Natural killer cell treated with Interleukin-12 subunit alpha and Interleukin-12 subunit beta and Interleukin-15 and Interleukin-18, amount 100 ng/mL, for 72 hours (primary cell): ENCODE measurements around the gene CIDEC. TPM values are rescaled to one million over a fixed set of nuclear protein-coding genes. Genes with fewer than 3 reads are reported as not detected.
"Not testable (repeated sequence)": the region's sequence is repeated elsewhere in the genome, so short reads cannot be mapped to it uniquely, and the experiment has no call there.

ENCODE experiments used
- ATAC-seq, 2 donors: fragments of 150-1000 bp; cut with Tn5 transposase in 1 of 2; sonication (Bioruptor Pico), chemical (Tn5 transposase) in 1 of 2; 2 replicates each; pipeline ENCODE4 v1.10.0; 2021
- DNase-seq: peaks from one replicate; pipeline ENCODE4 v3.0.0; 2022; ENCODE audit warnings: low spot score
- H3K27ac Mint-ChIP-seq, 2 donors: 1 replicate in 1 of 2; 2 replicates in 1 of 2; pipeline ENCODE4 v1.8.0; 2022; ENCODE audit warnings: mixed read lengths in 2 of 2, mild to moderate bottlenecking in 1 of 2, moderate library complexity in 1 of 2
- H3K27me3 Mint-ChIP-seq, 2 donors: 1 replicate in 1 of 2; 2 replicates in 1 of 2; pipeline ENCODE4 v1.8.0; 2022; ENCODE audit warnings: mixed read lengths in 2 of 2
- H3K36me3 Mint-ChIP-seq: one replicate; pipeline ENCODE4 v1.8.0; 2022; ENCODE audit warnings: mixed read lengths
- H3K4me1 Mint-ChIP-seq, 2 donors: 1 replicate in 1 of 2; 2 replicates in 1 of 2; pipeline ENCODE4 v1.8.0; 2022; ENCODE audit warnings: low read depth in 2 of 2, mixed read lengths in 2 of 2, mild to moderate bottlenecking in 1 of 2
- H3K4me3 Mint-ChIP-seq: one replicate; pipeline ENCODE4 v1.8.0; 2022; ENCODE audit warnings: mixed read lengths
- H3K9me3 Mint-ChIP-seq: 2 replicates; pipeline ENCODE4 v1.8.0; 2022; ENCODE audit warnings: mixed read lengths
- total RNA-seq, 2 donors: library from RNA; stranded (reverse); gene quantifications; one replicate each; pipeline ENCODE4 v1.2.3, GENCODE V29; 2022

The CIDEC gene
- total RNA-seq, 2 donors from 2014 or later, result not detected

GRCh38 chr3:9896755-9897407, 16.8 kb upstream of the CIDEC start:
- Mint-ChIP-seq H3K36me3 (peaks cover 23% of the 10 kb centered on the region), H3K27ac (peak overlapping the region in 1 of 2 donors; percentile 45), H3K4me1 (peaks cover 31 to 34% of the 10 kb centered on the region in 2 donors)
- not testable (repeated sequence) for H3K27me3 Mint-ChIP-seq, H3K9me3 Mint-ChIP-seq, ATAC-seq, H3K4me3 Mint-ChIP-seq, DNase-seq

DNA sequence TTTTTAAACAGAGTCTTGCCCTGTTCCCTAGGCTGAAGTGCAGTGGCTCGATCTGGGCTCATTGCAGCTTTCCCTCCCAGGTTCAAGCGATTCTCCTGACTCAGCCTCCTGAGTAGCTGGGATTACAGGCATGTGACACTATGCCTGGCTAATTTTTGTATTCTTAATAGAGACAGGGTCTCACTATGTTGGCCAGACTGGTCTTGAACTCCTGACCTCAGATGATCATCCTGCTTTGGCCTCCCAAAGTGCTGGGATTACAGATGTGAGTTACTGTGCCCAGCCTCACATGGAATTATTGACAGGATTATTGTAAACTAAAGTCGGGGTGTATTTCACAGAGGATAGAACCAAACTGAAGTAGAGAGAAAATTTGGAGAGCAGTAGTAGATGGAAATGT, 15.7 kb upstream of the CIDEC start:
- not testable (repeated sequence) for H3K27me3 Mint-ChIP-seq, H3K27ac Mint-ChIP-seq, ATAC-seq, H3K4me3 Mint-ChIP-seq, H3K9me3 Mint-ChIP-seq, DNase-seq
- H3K4me1 Mint-ChIP-seq, result peaks cover 34 to 39% of the 10 kb centered on the region in 2 donors
- H3K36me3 Mint-ChIP-seq, result peaks cover 23% of the 10 kb centered on the region

DNA sequence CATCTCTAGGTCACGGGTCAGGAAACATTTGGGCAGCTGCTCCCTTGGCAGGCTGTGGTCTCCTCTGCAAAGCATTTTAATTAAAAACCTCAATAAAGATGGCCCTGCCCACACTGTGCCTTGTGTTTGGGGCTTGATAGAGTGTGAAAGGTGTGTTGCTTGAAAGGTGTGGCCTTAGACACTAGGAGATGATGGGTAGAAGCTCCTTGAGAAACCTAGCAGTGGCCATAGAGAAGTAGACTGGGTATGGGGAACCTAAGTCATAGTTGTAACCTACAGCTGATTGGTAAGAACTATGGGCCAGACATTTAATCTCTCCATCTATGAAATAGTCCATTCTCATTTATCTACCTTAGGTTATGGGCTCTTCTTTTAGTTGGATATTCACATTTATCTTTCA, 13.7 kb upstream of the CIDEC start:
- Mint-ChIP-seq H3K27ac (peak overlapping the region; percentile 74 to 76), H3K9me3 (no peaks in the 10 kb centered on the region), H3K36me3 (peaks cover 23% of the 10 kb centered on the region), H3K27me3 (no peaks in the 10 kb centered on the region), H3K4me1 (peaks cover 38 to 39% of the 10 kb centered on the region in 2 donors), H3K4me3 (no peak overlapping the region)
- no peak for DNase-seq
- no peak for ATAC-seq

DNA sequence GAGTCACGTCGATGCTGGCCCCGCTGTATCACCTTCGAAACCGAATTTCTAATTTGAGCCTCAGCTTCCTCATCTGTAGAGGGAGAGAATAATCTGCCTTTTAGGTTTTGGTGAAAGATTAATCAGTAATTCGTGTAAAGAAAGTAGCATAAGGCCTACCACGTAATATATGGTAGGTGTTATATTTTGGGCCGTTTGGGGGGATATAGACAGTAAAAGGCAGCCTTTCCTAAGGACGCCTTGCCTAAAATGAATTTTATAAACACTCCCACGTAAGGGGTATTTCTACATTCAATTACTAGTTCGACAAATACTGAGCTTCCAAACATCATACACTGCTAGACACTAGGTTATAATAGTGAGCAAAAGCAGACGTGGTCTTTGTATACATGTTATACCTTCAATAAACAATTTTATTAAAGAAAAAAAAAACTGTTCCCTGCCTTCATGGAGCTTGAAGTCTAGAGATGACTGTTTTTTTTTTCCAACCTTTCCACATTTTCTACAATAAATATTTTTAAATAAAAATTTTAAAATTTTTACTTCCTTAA, 11.1 kb upstream of the CIDEC start:
- Mint-ChIP-seq H3K27ac (peak overlapping the region; percentile 95), H3K9me3 (no peaks in the 10 kb centered on the region), H3K27me3 (no peaks in the 10 kb centered on the region), H3K4me1 (peaks cover 31 to 33% of the 10 kb centered on the region in 2 donors), H3K4me3 (peak overlapping the region; percentile 96), H3K36me3 (peaks cover 23% of the 10 kb centered on the region)
- DNase-seq (no peak), ATAC-seq (no peak)

DNA sequence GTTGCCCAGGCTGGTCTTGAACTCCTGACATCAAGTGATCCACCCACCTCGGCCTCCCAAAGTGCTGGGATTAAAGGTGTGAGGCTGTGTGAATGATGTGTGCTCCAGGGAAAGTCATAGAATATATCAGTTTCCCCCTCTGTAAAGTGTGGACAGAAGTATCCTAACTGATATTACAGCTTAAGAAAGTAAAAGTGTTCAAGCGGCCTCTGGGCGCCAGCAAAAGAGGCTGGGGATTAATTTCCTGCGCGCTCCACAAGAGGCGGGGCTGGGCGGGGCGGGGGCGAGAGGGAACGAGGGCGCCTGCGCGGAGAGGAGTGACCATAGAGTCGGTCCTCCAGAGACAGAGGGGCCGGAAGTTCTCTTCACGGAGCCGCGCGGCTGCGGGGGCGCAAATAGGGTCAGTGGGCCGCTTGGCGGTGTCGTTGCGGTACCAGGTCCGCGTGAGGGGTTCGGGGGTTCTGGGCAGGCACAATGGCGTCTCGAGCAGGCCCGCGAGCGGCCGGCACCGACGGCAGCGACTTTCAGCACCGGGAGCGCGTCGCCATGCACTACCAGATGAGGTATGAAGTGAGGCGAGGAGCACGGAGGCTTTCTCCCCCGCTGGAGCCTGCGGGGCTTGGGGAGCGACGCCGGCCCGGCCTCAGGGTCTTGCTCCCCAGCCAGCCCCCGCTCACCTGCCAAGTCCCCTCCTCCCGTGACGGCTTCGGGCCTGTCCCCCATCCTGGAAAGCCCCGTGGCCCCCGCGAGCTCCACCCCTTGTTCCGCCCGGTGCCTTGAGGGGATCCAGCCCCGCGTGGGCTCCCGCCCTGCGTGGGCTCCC, 10.4 kb upstream of the CIDEC start, which contains the start of gene JAGN1:
Gene JAGN1, plus strand, starts transcription at position 362 of the 823 bp plus-strand sequence. Its CDS starts 113 bp downstream, at position 475.
- H3K4me3 Mint-ChIP-seq, result peak within 1 kb of the TSS; percentile 96
- no peaks in the 10 kb centered on the region for H3K27me3 Mint-ChIP-seq
- DNase-seq (peak; percentile 89), ATAC-seq (peak; percentile 95)
- H3K4me1 Mint-ChIP-seq, result peaks cover 28 to 33% of the 10 kb centered on the region in 2 donors
- H3K9me3 Mint-ChIP-seq, result no peaks in the 10 kb centered on the region
- peaks cover 23% of the 10 kb centered on the region for H3K36me3 Mint-ChIP-seq
- peak within 1 kb of the TSS; percentile 95 for H3K27ac Mint-ChIP-seq

DNA sequence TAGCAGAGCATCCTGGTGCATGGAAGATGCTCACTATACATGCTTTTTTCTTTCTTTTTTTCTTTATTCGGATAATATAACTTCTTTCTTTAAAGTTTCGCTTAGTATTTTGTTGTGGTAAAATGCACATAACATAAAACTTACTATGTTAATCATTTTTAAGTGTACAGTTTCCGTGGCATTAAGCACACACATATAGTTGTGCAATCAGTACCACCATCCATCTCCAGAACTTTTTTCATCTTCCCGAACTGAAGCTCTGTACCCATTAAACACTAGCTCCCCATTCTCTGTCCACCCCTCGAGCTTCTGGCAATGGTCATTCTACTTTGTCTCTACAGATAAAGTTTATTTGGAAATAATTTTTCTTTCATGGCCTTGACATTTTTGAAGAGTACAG, 9.4 kb upstream of the CIDEC start:
- ATAC-seq, result no peak
- peak overlapping the region; percentile 96 for H3K4me3 Mint-ChIP-seq
- peak overlapping the region; percentile 95 for H3K27ac Mint-ChIP-seq
- DNase-seq, result no peak
- H3K36me3 Mint-ChIP-seq, result peaks cover 16% of the 10 kb centered on the region
- H3K9me3 Mint-ChIP-seq, result no peaks in the 10 kb centered on the region
- no peaks in the 10 kb centered on the region for H3K27me3 Mint-ChIP-seq
- peaks cover 22 to 27% of the 10 kb centered on the region in 2 donors for H3K4me1 Mint-ChIP-seq

- ATAC-seq, result no peak
- Mint-ChIP-seq H3K9me3 (no peaks in the 10 kb centered on the region), H3K27ac (peak overlapping the region in 1 of 2 donors; percentile 95), H3K27me3 (no peaks in the 10 kb centered on the region), H3K4me3 (no peak overlapping the region), H3K4me1 (peaks cover 17 to 19% of the 10 kb centered on the region in 2 donors), H3K36me3 (peaks cover 11% of the 10 kb centered on the region)
- no peak for DNase-seq
Measured at GRCh38 chr3:9888540-9888939, 8.5 kb upstream of the CIDEC start.

DNA sequence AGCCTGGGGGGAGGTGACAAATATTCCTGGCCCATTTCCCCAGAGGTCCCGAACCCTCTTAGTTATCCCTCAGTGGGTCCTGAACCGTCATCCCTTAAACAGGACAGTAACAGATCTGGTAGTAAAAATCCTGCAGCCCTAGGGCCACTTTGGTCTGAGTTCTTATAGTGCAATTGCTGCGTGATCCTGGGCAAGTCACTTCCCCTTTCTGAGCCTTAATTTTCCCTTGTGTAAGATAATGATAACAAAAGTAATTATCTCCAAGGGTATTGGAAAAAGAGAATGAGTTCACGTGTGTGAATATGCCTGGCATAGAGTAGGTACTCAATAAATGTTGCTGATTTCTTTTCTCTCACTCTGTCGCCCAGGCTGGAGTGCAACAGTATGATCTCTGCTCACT, 7.4 kb upstream of the CIDEC start:
- ATAC-seq, result no peak
- Mint-ChIP-seq H3K4me3 (no peak overlapping the region), H3K4me1 (peaks cover 9% of the 10 kb centered on the region in 2 donors), H3K27ac (no peak overlapping the region), H3K27me3 (no peaks in the 10 kb centered on the region), H3K9me3 (no peaks in the 10 kb centered on the region), H3K36me3 (peaks cover 3% of the 10 kb centered on the region)
- no peak for DNase-seq

- peaks cover 1 to 4% of the 10 kb centered on the region in 2 donors for H3K4me1 Mint-ChIP-seq
- no peak overlapping the region for H3K27ac Mint-ChIP-seq
- DNase-seq (no peak), ATAC-seq (no peak)
- no peaks in the 10 kb centered on the region for H3K9me3 Mint-ChIP-seq
- no peaks in the 10 kb centered on the region for H3K27me3 Mint-ChIP-seq
- no peaks in the 10 kb centered on the region for H3K36me3 Mint-ChIP-seq
- no peak overlapping the region for H3K4me3 Mint-ChIP-seq
Measured at GRCh38 chr3:9886328-9886727, 6.3 kb upstream of the CIDEC start.

- no peaks in the 10 kb centered on the region for H3K4me1 Mint-ChIP-seq
- DNase-seq, result no peak
- no peak overlapping the region for H3K27ac Mint-ChIP-seq
- no peaks in the 10 kb centered on the region for H3K36me3 Mint-ChIP-seq
- H3K9me3 Mint-ChIP-seq, result no peaks in the 10 kb centered on the region
- no peak for ATAC-seq
- H3K27me3 Mint-ChIP-seq, result no peaks in the 10 kb centered on the region
- H3K4me3 Mint-ChIP-seq, result no peak overlapping the region
Measured at GRCh38 chr3:9884555-9885165, 4.6 kb upstream of the CIDEC start.

DNA sequence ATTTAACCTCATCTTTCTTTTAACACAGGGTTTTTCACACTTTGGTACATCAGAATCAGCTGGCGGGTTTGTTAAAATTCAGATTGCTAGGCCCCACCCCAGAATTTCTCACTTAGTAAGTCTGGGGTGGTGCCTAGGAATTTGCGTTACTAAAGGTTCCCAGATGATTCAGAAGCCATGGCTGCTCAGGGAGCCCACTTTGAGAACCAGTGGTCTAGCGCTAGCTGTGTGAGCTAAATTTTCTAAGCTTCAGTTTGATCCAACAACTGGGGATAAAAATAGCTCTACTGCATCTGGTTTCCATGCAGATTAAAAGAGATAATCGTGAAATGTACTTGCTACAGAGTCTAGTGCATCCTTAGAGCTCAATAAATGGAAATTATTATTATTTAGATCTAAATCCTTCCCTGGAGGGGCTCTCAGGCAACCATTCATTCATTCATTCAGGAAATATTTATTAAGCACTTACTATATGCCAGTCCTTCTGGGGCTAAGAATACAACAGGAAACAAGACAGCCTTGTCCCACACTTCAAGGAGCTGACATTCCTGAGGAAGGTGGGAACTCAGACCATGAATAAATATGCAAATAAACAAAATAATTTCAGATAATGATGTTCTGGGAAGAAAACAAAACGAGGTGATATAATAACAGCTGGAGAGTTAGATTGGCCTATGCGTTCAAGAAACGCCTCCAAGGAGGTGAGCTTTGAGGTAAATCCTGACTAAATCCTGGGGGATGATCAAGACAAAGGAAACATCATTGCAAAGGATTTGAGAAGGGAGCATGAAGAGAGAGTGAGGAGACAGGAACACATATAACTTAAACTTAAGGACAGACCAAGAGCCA, 3.9 kb upstream of the CIDEC start:
- Mint-ChIP-seq H3K36me3 (no peaks in the 10 kb centered on the region), H3K4me1 (no peaks in the 10 kb centered on the region), H3K27me3 (no peaks in the 10 kb centered on the region), H3K9me3 (no peaks in the 10 kb centered on the region), H3K4me3 (no peak overlapping the region), H3K27ac (no peak overlapping the region)
- ATAC-seq (no peak), DNase-seq (no peak)

- ATAC-seq (no peak), DNase-seq (no peak)
- no peaks in the 10 kb centered on the region for H3K36me3 Mint-ChIP-seq
- H3K4me1 Mint-ChIP-seq, result no peaks in the 10 kb centered on the region
- no peaks in the 10 kb centered on the region for H3K9me3 Mint-ChIP-seq
- no peak overlapping the region for H3K4me3 Mint-ChIP-seq
- no peak overlapping the region for H3K27ac Mint-ChIP-seq
- H3K27me3 Mint-ChIP-seq, result no peaks in the 10 kb centered on the region
Measured at GRCh38 chr3:9881441-9881840, 1.4 kb upstream of the CIDEC start.

- H3K9me3 Mint-ChIP-seq, result no peaks in the 10 kb centered on the region
- no peak for ATAC-seq
- DNase-seq, result no peak
- H3K27me3 Mint-ChIP-seq, result no peaks in the 10 kb centered on the region
- H3K36me3 Mint-ChIP-seq, result no peaks in the 10 kb centered on the region
- no peak overlapping the region for H3K4me3 Mint-ChIP-seq
- no peaks in the 10 kb centered on the region for H3K4me1 Mint-ChIP-seq
- H3K27ac Mint-ChIP-seq, result no peak overlapping the region
Measured at GRCh38 chr3:9878700-9879099, 1.4 kb downstream of the CIDEC start.
